ENCODE measurements around the gene KRT40. TPM values are rescaled to one million over a fixed set of nuclear protein-coding genes. Genes with fewer than 3 reads are reported as not detected.

The KRT40 gene
- total RNA-seq, 1 experiment from 2014 or later, result not detected

DNA sequence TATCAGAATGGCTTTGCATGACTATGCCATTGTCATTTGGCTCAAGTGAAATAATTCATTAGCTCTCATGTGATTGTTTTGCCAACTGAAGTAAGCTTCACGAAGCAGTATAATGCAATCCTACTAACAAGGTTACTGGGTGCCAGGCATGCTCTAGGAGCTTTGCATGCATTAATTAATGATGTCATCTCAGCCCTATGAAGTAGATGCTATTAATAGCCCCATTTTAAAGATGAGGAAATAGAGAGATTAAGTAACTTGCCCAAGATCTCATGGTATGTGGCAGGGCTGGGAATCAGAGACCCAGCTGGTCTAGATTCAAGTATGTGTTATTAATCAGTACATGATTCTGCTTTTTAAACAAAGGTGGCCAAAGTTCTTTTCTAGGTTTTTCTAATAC lies 31.5 kb downstream of the KRT40 start:
- H3K9me2 ChIP-seq (ENCODE audit: insufficient read depth), result no peaks in the 10 kb centered on the region
- TF ChIP-seq POLR2AphosphoS5 (IDR thresholded peaks at IDR 0.05; ENCODE audit: low read depth, low read length) (peak; percentile 7; the same call in 1 of the 2 replicates), CEBPB (IDR thresholded peaks at IDR 0.05; ENCODE audit: low read depth) (peak; percentile 79), SP1 (IDR thresholded peaks at IDR 0.05; ENCODE audit: low read depth) (0 out of 2 replicates have a peak, but pooled peaks have one; percentile 40), JUND (IDR thresholded peaks at IDR 0.05) (peak; percentile 43; the same call in 1 of the 2 replicates), EZH2 (IDR thresholded peaks at IDR 0.05) (no peak), ZNF274 (IDR thresholded peaks at IDR 0.05; ENCODE audit: low read depth, low read length) (no peak)
- TF ChIP-seq, protein P1, sequence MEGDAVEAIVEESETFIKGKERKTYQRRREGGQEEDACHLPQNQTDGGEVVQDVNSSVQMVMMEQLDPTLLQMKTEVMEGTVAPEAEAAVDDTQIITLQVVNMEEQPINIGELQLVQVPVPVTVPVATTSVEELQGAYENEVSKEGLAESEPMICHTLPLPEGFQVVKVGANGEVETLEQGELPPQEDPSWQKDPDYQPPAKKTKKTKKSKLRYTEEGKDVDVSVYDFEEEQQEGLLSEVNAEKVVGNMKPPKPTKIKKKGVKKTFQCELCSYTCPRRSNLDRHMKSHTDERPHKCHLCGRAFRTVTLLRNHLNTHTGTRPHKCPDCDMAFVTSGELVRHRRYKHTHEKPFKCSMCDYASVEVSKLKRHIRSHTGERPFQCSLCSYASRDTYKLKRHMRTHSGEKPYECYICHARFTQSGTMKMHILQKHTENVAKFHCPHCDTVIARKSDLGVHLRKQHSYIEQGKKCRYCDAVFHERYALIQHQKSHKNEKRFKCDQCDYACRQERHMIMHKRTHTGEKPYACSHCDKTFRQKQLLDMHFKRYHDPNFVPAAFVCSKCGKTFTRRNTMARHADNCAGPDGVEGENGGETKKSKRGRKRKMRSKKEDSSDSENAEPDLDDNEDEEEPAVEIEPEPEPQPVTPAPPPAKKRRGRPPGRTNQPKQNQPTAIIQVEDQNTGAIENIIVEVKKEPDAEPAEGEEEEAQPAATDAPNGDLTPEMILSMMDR (IDR thresholded peaks at IDR 0.05 in 2 of 3, conservative IDR thresholded peaks at IDR 0.05 in 1 of 3; ENCODE audit: borderline replicate concordance in 1 of 3, insufficient read depth in 1 of 3, low read depth in 2 of 3, low read length in 2 of 3), result no peak
- TF ChIP-seq, protein P2, sequence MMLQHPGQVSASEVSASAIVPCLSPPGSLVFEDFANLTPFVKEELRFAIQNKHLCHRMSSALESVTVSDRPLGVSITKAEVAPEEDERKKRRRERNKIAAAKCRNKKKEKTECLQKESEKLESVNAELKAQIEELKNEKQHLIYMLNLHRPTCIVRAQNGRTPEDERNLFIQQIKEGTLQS (IDR thresholded peaks at IDR 0.05), result peak; percentile 67; the same call in 1 of the 2 replicates
- no TSS peak for BruUV-seq (replicated peaks)
- ChIA-PET RAD21 (ENCODE audit: low non-redundant PET in 1 of 2, low total read pairs in 2 of 2, uncharacterized antibody in 2 of 2, unreplicated experiment in 2 of 2) (no interaction called here), POLR2A (interaction anchor here (0.8 to 1.6 kb wide), 5 partner anchors 16 to 737 kb away, joined by 3 to 4 read pairs (median 3); no protein-coding TSS in a partner anchor), CTCF (no interaction called here)
- ATAC-seq (no peak), DNase-seq (ENCODE audit: low read depth, low spot score) (no peak)
- intact Hi-C loops (cut with micrococcal nuclease), result no loop called here
- no peaks in the 10 kb centered on the region for H3K9me3 ChIP-seq (ENCODE audit: control insufficient read depth in 1 of 2, insufficient read depth in 1 of 2, low read depth in 1 of 2, low read length in 2 of 2)
- peak overlapping the region; percentile 55 for H3K4me2 ChIP-seq (ENCODE audit: low read length)
- H3K27ac ChIP-seq (ENCODE audit: low read depth, low read length), result peak overlapping the region; percentile 99
- H3K9ac ChIP-seq (ENCODE audit: low read length), result peak overlapping the region; percentile 63
- H3K36me3 ChIP-seq (ENCODE audit: control insufficient read depth in 1 of 2, insufficient read depth in 2 of 2, low read length in 2 of 2), result no peaks in the 10 kb centered on the region
- H4K20me1 ChIP-seq (ENCODE audit: insufficient read depth), result no peaks in the 10 kb centered on the region
- H3K79me2 ChIP-seq (ENCODE audit: insufficient read depth, low read length), result no peaks in the 10 kb centered on the region
- no peak overlapping the region for H2AFZ ChIP-seq (ENCODE audit: low read depth, low read length, poor library complexity, severe bottlenecking)
- no peak overlapping the region for H3K4me3 ChIP-seq (replicated peaks in 1 of 2; ENCODE audit: low read depth in 1 of 2, low read length in 2 of 2)
- H3K27me3 ChIP-seq (ENCODE audit: insufficient read depth, low read length), result no peaks in the 10 kb centered on the region
- H3K4me1 ChIP-seq (ENCODE audit: control insufficient read depth in 1 of 2, insufficient read depth in 2 of 2, low read length in 2 of 2), result peaks cover 82 to 99% of the 10 kb centered on the region in 2 experiments

Data from HCT116 (cell line).